GM12875 (cell line): ENCODE results near the gene JAKMIP1.

Experiments used
- H3K4me3 ChIP-seq: one replicate; pipeline ENCODE4 v1.5.1; 2011; ENCODE audit warnings: low read depth, low read length, control low read depth
- TF ChIP-seq, protein P1 (sequence below): IDR thresholded peaks from 2 replicates; pipeline ENCODE4 v1.5.1; 2011; ENCODE audit warnings: low read depth, mild to moderate bottlenecking, control low read depth, inconsistent platforms, low read length, moderate library complexity, borderline replicate concordance; ENCODE audit not compliant: insufficient read depth

Gene JAKMIP1

DNA sequence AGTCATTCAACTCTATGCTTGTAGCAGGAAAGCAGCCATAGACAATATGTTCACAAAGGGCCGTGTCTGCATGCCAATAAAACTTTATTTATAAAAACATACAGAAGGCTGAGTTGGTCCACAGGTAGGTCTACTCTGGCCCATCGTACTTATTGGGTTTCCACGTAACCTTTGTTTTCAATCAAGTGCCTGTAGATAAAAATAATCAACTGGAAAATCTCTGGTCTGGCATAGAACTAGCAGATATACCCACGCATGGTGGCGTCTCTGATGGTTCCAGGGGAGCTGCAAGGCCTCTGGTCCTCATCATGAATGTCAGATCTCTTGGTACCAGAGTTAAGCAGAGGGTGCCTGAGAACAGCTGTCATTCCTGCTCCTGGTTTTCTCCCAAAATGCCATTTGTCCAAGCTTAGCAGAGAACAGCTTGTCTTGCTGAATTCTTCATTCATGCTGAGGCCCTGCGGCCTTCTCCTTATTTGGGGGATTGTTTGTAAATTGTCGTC lies 31.4 kb upstream of the JAKMIP1 start:
- TF ChIP-seq, protein P1, sequence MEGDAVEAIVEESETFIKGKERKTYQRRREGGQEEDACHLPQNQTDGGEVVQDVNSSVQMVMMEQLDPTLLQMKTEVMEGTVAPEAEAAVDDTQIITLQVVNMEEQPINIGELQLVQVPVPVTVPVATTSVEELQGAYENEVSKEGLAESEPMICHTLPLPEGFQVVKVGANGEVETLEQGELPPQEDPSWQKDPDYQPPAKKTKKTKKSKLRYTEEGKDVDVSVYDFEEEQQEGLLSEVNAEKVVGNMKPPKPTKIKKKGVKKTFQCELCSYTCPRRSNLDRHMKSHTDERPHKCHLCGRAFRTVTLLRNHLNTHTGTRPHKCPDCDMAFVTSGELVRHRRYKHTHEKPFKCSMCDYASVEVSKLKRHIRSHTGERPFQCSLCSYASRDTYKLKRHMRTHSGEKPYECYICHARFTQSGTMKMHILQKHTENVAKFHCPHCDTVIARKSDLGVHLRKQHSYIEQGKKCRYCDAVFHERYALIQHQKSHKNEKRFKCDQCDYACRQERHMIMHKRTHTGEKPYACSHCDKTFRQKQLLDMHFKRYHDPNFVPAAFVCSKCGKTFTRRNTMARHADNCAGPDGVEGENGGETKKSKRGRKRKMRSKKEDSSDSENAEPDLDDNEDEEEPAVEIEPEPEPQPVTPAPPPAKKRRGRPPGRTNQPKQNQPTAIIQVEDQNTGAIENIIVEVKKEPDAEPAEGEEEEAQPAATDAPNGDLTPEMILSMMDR, result no peak

DNA sequence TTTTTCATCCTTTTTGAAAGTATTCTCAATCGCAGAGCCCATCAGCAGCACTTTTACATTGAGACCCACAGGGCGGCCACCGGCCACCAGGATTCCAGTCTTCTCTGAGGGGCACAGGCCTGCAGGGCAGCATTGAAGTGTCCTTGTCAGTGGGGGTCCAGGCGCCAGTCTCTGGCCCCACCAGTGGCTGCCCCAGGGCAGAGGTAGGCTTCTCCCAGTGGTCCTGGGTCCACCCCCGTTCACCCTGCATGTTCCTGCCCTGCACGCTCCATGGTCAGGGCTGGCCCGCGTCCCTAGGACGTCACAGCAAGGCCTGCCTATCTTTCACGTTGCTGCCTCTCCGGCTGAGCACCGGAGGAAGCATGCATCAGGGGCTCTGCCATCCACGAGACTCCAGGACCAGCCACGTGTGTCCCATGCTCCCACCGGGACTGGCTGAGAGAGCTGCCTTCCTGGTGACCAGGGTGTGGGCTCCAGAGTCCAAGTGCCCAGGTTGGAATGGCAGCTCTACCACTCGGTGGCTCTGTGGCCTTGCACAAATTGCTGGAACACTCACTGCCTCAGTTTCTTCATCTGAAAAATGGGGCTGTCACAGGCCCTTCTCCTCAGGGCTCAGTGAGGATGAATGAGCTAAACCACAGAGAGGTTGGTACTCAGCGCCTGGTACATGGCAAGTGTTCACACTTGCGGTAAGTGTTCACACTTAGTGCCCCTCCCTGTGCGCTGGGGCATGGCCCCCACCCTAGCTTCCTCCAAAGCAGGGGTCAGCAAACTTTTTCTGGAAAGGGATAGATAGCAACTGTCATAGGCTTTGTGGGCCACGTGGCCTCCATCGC lies 30.7 kb upstream of the JAKMIP1 start:
- TF ChIP-seq, protein P1, result no peak
- H3K4me3 ChIP-seq, result no peak overlapping the region

More for the DNA sequence above, 31.4 kb upstream of the JAKMIP1 start:
- no peak overlapping the region for H3K4me3 ChIP-seq

DNA sequence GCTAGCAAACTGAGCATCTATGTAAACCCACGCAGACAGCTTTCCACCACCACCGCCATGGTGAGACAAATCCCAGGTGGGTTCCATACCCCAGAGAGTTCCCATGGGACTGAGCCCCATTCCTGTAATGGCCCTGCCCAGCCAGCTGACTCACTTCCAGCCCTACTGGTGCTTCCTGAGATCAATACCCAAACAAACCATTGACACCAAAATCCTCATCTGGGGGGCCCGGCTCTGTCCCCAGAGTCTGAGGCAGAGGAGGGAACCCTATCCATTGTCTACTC lies 30.1 kb upstream of the JAKMIP1 start:
- TF ChIP-seq, protein P1, result no peak
- no peak overlapping the region for H3K4me3 ChIP-seq

DNA sequence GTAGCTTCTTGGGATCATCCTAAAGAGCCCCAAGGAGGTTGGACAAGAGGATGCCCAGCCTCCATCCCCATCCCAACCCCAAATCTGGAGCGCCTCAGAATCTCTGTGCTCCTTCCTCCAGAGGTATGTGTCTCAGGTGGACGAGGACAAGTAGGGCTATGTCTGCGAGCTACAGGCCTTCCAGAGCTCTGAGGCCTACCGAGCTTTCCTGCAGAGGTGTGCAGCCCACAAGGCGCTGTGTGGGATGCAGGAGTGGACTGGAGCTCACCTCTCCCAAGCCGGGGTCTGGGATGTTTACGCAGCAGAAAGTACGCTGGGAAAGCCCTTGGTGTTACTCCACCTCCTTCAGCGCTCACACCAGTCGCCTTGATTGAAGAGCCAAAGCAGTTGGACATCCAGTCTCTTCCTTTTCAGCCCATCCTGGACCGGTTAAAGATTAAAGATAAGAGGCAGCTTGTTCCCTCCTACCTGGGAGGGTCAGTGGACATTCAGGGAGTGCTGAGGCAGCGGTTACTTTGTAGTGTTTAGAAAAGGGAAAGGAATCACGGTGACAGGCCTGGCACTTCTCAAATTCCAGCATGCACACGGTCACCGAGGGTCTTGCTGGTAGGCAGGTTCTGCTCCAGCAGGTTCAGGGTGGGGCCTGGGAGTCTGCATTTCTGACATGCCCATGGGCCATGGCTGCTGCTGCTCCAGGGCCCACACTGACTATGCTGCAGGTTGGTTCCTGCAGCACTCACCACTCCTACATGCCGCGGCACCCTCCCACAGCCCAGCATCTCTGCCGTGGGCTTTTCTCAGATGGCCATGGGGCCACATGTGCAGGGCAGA lies 29.5 kb upstream of the JAKMIP1 start:
- TF ChIP-seq, protein P1, result no peak
- no peak overlapping the region for H3K4me3 ChIP-seq

DNA sequence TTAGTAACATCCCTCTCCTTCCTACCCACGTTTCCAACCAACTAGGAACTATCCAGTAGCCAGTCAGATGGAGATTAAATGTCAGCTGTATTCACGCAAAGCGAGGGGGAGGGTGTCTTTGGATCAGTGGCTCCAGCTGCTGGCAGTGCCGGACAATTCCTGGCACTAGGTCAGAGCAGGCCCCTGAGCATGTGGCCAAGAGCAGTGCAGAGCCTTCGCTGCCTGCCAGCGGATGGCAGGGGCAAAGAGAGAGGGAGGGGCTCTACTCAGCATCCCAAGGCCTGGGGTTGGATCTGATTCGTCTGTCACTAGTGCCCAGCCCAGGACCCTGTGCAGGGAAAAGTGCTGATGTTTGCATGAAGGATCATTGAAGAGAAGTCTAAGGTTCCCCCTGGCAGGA lies 28.7 kb upstream of the JAKMIP1 start:
- no peak overlapping the region for H3K4me3 ChIP-seq
- TF ChIP-seq, protein P1, result no peak

DNA sequence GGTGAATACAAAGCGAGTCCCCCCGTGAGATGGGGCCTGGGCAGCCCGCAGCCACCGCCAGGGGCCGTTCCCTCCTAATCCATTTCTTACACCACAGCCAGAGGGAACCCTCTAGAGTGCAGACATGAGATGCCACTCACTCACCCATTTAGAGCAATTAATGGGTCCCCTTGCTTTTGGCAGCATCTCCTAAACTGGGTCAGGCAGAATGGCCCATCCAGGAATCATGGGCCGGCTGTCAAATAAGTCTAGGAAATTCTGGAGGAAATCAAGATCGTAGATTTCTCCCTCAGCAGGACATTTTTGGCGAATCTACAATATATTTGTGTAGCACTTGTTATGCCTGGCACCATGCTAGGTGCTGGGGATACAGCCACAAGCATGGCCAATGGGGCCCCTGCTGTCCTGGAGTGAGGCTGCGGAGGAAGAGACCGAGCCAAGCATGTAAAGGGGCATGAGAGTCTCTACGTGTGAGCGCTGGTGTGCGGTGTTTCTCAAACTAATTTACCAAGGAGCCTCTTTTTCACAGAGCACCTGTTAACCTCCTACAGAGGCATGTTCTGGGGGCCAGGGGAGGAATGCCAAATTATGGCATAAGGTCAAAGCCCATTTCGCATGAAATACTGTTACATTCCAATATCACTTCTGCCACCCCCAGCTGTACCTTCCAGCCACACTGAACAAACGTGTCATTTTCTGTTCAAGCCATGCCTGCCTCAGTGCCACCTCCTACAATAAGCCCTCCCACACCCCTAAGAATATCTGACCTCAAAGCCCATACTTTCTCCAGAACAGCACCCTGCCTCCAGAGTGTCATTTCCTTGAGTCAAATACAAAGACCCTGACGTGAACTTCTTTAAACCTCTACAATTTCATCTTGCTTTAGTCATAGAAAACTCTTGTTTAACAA lies 28.1 kb upstream of the JAKMIP1 start:
- H3K4me3 ChIP-seq, result no peak overlapping the region
- TF ChIP-seq, protein P1, result no peak
